Lung (tissue), 12 donors: ENCODE results near the gene PTPRB. TPM values are rescaled to one million over a fixed set of nuclear protein-coding genes. Genes with fewer than 3 reads are reported as not detected.

Experiments used
- ATAC-seq: fragments of 200-7000 bp; cut with Tn5 transposase; one replicate; pipeline ENCODE4 v1.9.1; 2020; ENCODE audit warnings: moderate number of reproducible peaks; ENCODE audit not compliant: insufficient read depth, low FRiP score
- DNase-seq, 3 donors: peaks; one replicate each; pipeline ENCODE4 v3.0.0-alpha.2; 2013 to 2017
- H3K27ac ChIP-seq, 2 donors: one replicate each; pipeline ENCODE4 v1.5.1; 2013; ENCODE audit warnings: mild to moderate bottlenecking in 2 of 2, moderate library complexity in 2 of 2, control low read depth in 1 of 2, inconsistent platforms in 1 of 2, low read depth in 1 of 2, low read length in 1 of 2
- H3K27me3 ChIP-seq, 3 donors: one replicate each; pipeline ENCODE4 v1.5.1; 2013; ENCODE audit warnings: low read length in 2 of 3; ENCODE audit not compliant: control insufficient read depth in 3 of 3, insufficient read depth in 3 of 3
- H3K36me3 ChIP-seq, 4 donors: one replicate each; pipeline ENCODE4 v1.5.1; 2013; ENCODE audit warnings: low read length in 4 of 4, mild to moderate bottlenecking in 1 of 4, moderate library complexity in 1 of 4; ENCODE audit not compliant: control insufficient read depth in 4 of 4, insufficient read depth in 4 of 4
- H3K4me1 ChIP-seq, 5 donors: one replicate each; pipeline ENCODE4 v1.5.1; 2013; ENCODE audit warnings: low read length in 5 of 5, mild to moderate bottlenecking in 2 of 5, moderate library complexity in 1 of 5; ENCODE audit not compliant: control insufficient read depth in 5 of 5, insufficient read depth in 5 of 5
- H3K4me3 ChIP-seq: one replicate; pipeline ENCODE4 v1.5.1; 2013; ENCODE audit warnings: mild to moderate bottlenecking, control low read depth, moderate library complexity
- H3K9ac ChIP-seq, 2 donors: one replicate each; pipeline ENCODE4 v1.5.1; 2013; ENCODE audit warnings: low read length in 2 of 2, control low read depth in 1 of 2; ENCODE audit not compliant: insufficient read depth in 1 of 2
- H3K9me3 ChIP-seq, 4 donors: one replicate each; pipeline ENCODE4 v1.5.1; 2013; ENCODE audit warnings: low read length in 3 of 4, mild to moderate bottlenecking in 1 of 4, moderate library complexity in 1 of 4; ENCODE audit not compliant: control insufficient read depth in 4 of 4, insufficient read depth in 3 of 4
- CTCF ChIP-seq: IDR thresholded peaks from 2 replicates; pipeline ENCODE4 v1.5.1; 2012; ENCODE audit warnings: mild to moderate bottlenecking; ENCODE audit errors: control extremely low read depth, extremely low read depth
- WGBS, 2 donors: extraction: QIAGEN DNeasy Blood & Tissue Kit; methylation state at CpG; one replicate each; pipeline ENCODE4 v1.1.7; 2013; 5-methylcytosine and 5-hydroxymethylcytosine counted together
- polyA plus RNA-seq, 2 donors: library from polyadenylated mRNA; stranded (reverse); fragments of 200-250 nt; gene quantifications; one replicate each; pipeline ENCODE4 v1.2.1, GENCODE V29; 2013
- total RNA-seq, 2 donors: library from RNA; depleted of rRNA in 1 of 2; stranded (reverse); fragments of >200 nt in 1 of 2; gene quantifications; one replicate each; pipeline ENCODE4 v1.2.1, GENCODE V29; 2014 to 2021
- donor health status: control.
- donor health status: control.
- donor health status: Bipolar disorder and iron deficiency.
- donor health status: healthy.
- donor health status: DM: yes; HTN: yes; CAD: no.

PTPRB gene
- total and polyA plus RNA-seq, 4 donors, result 15.5 to 93.6 (median 47.9) TPM

DNA sequence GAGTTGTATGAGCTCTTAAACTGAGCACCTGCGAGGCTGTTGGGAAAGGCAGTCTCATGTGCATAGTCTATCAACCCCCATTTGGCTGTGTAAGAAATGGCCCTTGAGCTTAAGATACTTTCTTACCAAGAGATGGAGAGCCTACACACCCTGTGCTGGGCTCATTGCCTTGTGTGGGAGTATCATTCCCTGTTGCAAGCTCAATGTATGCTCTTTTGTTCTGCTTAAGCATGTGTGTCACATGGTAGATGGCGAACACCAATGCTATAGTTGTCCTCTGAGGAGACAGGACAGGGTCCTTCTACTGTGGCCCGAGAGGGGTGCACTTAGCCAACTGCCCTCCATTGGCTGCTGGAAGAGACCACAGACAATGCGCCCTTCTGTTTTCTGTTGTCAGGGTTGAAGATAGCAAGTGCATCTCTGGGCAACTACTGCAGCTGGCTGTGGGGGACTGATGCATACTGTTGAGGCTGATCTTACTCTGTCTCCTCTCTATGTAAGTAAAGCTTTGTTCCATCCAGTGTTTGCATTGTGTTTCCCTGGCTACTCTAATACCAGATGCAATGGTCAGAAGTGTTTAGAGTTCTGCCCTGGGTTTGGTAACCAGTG lies 79.5 kb downstream of the PTPRB start:
- Histone ChIP-seq H3K4me1 (peaks cover 0 to 25% (median 2%) of the 10 kb centered on the region in 5 donors), H3K4me3 (no peak overlapping the region), H3K9ac (no peak overlapping the region), H3K27me3 (no peaks in the 10 kb centered on the region), H3K27ac (no peak overlapping the region), H3K9me3 (no peaks in the 10 kb centered on the region), H3K36me3 (no peaks in the 10 kb centered on the region)
- DNase-seq (no peak), ATAC-seq (no peak)
- no peak for TF ChIP-seq CTCF
- WGBS, 2 donors, result 86 to 93% methylated on average over 4 of the region's 4 CpGs

- ATAC-seq, result no peak
- no peaks in the 10 kb centered on the region for H3K9me3 ChIP-seq
- 67 to 81% methylated on average over 5 of the region's 5 CpGs for WGBS, 2 donors
- H3K4me3 ChIP-seq, result no peak overlapping the region
- no peak overlapping the region for H3K27ac ChIP-seq
- no peaks in the 10 kb centered on the region for H3K36me3 ChIP-seq
- no peak for TF ChIP-seq CTCF
- H3K27me3 ChIP-seq, result no peaks in the 10 kb centered on the region
- no peak for DNase-seq
- H3K9ac ChIP-seq, result no peak overlapping the region
- peaks cover 0 to 25% (median 2%) of the 10 kb centered on the region in 5 donors for H3K4me1 ChIP-seq
Measured at GRCh38 chr12:70556179-70556869, 80.9 kb downstream of the PTPRB start.

DNA sequence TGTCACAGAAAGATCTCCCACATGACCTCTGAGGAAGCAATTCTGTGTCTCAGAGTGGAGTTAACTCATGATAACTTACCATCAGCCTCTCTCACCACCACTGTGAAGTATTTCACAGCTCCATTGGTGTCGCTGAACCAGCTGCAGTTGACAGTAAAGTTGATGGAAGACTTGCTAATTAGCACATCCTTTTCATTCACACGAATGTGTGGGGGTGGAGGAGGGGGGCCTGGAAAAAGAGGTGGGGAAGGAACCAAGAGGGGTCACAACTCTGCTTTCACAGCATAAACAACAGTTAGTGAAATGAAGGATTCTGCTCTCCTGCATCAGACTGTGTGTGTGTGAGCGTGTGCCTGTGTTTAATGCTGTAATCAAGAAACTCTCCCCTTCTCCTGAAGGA lies 82.1 kb downstream of the PTPRB start:
- H3K9ac ChIP-seq, result no peak overlapping the region
- no peak overlapping the region for H3K4me3 ChIP-seq
- H3K36me3 ChIP-seq, result no peaks in the 10 kb centered on the region
- no peaks in the 10 kb centered on the region for H3K27me3 ChIP-seq
- peaks cover 0 to 29% (median 4%) of the 10 kb centered on the region in 5 donors for H3K4me1 ChIP-seq
- 46 to 66% methylated on average over 3 of the region's 3 CpGs for WGBS, 2 donors
- no peak overlapping the region for H3K27ac ChIP-seq
- ATAC-seq (no peak), DNase-seq (no peak)
- TF ChIP-seq CTCF, result no peak
- no peaks in the 10 kb centered on the region for H3K9me3 ChIP-seq
